Immature natural killer cell (primary cell): ENCODE data around the gene DGKH. TPM values are rescaled to one million over a fixed set of nuclear protein-coding genes. Genes with fewer than 3 reads are reported as not detected.

ENCODE experiments used
- DNase-seq, 3 donors: peaks; one replicate each; pipeline ENCODE4 v3.0.0; 2022; ENCODE audit warnings: mixed read lengths in 1 of 3
- H3K27ac Mint-ChIP-seq, 6 donors: one replicate each; pipeline ENCODE4 v1.8.0; 2020; ENCODE audit warnings: mixed read lengths in 6 of 6, mild to moderate bottlenecking in 5 of 6, inconsistent platforms in 4 of 6, moderate library complexity in 3 of 6
- H3K27me3 Mint-ChIP-seq, 3 donors: one replicate each; pipeline ENCODE4 v1.8.0; 2020 to 2021; ENCODE audit warnings: low read depth in 3 of 3, mild to moderate bottlenecking in 3 of 3, mixed read lengths in 3 of 3, moderate library complexity in 3 of 3, inconsistent platforms in 1 of 3
- H3K36me3 Mint-ChIP-seq, 3 donors: one replicate each; pipeline ENCODE4 v1.8.0; 2020; ENCODE audit warnings: mixed read lengths in 3 of 3, inconsistent platforms in 2 of 3, mild to moderate bottlenecking in 2 of 3
- H3K4me1 Mint-ChIP-seq, 2 donors: one replicate each; pipeline ENCODE4 v1.8.0; 2020; ENCODE audit warnings: inconsistent platforms in 2 of 2, mild to moderate bottlenecking in 2 of 2, mixed read lengths in 2 of 2, moderate library complexity in 1 of 2
- H3K4me3 Mint-ChIP-seq, 5 donors: one replicate each; pipeline ENCODE4 v1.8.0; 2020; ENCODE audit warnings: mild to moderate bottlenecking in 5 of 5, mixed read lengths in 5 of 5, inconsistent platforms in 3 of 5, moderate library complexity in 3 of 5
- H3K9me3 Mint-ChIP-seq, 6 donors: one replicate each; pipeline ENCODE4 v1.8.0; 2020; ENCODE audit warnings: mild to moderate bottlenecking in 6 of 6, mixed read lengths in 6 of 6, inconsistent platforms in 4 of 6, moderate library complexity in 3 of 6
- polyA plus RNA-seq, 3 donors: library from polyadenylated mRNA; unstranded; fragments of 300-500 nt; fragmentation: Illumina TruSeq; gene quantifications; one replicate each; pipeline ENCODE4 v1.2.3, GENCODE V29; 2021

DGKH gene
- polyA plus RNA-seq, 3 donors from 2014 or later, result 0.03 to 1.1 TPM; not detected in 1

DNA sequence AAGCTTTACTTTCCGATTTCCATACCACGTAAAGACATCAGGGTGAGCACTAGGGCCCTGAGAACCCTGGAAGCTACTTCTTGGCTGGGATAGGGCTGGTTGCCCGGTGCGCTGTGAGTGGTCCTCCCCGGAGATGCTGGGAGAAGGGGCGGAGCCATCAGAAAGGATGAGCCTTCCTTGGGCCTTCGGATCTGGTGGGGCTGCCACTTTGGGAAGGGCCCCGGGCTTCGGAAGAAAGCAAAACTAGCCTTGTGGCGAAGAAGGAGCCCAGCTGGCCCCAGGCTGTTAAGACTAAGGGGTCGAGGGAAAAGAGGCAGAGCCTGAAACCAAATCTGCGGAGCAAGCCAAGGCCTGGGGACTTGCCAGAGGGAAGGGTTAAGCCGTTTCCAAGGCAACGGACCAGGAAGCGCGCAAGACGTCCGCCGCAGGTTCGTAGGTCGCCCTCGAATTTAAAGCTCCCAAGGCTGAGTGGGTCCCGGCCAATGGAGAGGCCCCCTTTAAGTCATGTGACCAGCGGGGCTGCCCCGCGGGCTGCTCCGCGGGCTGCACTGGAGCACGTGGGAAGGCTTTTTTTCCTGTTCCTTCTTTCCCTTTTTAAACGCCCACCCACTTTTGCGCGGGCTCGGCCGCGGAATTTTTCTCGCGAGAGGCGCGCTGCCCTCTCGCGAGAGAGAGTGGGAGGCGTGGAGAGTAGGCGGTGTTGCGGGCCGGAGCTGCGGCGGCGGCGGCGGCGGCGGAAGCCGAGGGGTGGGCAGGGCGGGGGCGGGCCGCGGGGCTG, 223.1 kb downstream of the DGKH start:
- H3K4me1 Mint-ChIP-seq, result peaks cover 43 to 58% of the 10 kb centered on the region in 2 donors
- no peaks in the 10 kb centered on the region for H3K9me3 Mint-ChIP-seq
- no peaks in the 10 kb centered on the region for H3K36me3 Mint-ChIP-seq
- H3K27ac Mint-ChIP-seq, result peak overlapping the region; percentile 93 to 97 (median 96)
- peaks cover 10 to 19% (median 11%) of the 10 kb centered on the region in 3 donors for H3K27me3 Mint-ChIP-seq
- H3K4me3 Mint-ChIP-seq, result peak overlapping the region; percentile 93 to 98 (median 97)
- DNase-seq, result peak; percentile 95 to 96 (median 95)

DNA sequence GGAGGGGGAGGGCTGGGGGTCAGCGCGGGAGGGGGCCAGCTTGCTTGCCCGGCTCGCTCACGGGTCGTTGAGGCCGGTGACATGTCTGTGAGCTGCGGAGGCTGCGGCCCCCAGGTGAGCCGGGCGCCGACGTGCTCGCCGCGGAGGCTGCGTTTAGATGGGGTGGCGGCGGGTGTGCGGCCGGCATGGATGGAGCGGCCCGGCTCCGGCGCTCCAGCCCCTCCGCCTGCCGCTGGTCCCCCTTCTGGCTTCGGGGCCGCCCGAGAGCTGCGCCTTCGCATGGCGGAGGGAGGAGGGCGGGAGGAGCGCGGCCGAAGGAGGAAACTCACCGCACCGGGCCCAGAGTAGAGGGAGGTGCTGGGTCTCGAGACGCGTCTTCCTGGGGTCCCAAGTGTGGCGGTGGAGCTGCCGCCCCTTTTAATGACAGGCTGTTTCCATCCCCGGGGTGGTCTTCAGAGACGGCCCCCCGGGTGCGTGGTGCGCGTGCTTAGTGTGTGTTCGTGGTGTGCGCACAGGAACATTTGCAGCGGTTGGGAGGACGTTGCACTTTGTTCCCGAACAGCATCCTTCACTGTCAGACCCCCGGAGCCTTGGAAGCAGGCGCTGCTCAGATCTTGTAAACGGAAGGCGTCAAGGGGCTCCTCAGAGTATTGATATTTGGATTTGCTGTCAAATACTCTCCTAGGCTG, 223.8 kb downstream of the DGKH start, which contains the start of gene AKAP11:
TSS of gene AKAP11 (plus strand) at position 38 of the 689 bp plus-strand sequence. CDS start 14,197 bp downstream, outside the sequence.
- Mint-ChIP-seq H3K4me1 (peaks cover 44 to 62% of the 10 kb centered on the region in 2 donors), H3K4me3 (peak within 1 kb of the TSS; percentile 93 to 98 (median 97)), H3K9me3 (no peaks in the 10 kb centered on the region), H3K36me3 (no peaks in the 10 kb centered on the region), H3K27me3 (peaks cover 10 to 18% (median 11%) of the 10 kb centered on the region in 3 donors), H3K27ac (peak within 1 kb of the TSS; percentile 93 to 97 (median 96))
- peak in 2 of 3 donors; percentile 63 for DNase-seq

DNA sequence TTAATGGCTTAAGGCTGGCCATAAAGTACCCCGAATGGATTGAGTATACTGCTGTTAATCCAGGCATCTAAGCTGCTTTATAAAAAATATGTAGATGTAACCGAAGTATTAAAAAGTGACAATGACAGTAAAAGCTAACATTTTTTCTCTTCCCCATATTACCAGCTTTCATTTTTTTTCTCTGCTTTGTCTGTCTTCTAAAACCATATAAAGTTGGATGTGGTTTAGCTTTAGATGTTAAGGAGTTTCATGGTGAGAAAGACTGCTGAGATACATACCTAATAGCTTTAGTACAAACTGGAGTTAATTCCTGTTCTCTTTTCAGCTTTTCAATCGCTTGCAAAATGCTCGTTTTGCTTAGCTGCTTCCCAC, 224.3 kb downstream of the DGKH start:
- H3K9me3 Mint-ChIP-seq, result no peaks in the 10 kb centered on the region
- peak overlapping the region; percentile 91 to 97 (median 96) for H3K27ac Mint-ChIP-seq
- H3K36me3 Mint-ChIP-seq, result no peaks in the 10 kb centered on the region
- H3K4me3 Mint-ChIP-seq, result peak overlapping the region; percentile 84 to 98 (median 97)
- peaks cover 10 to 15% (median 11%) of the 10 kb centered on the region in 3 donors for H3K27me3 Mint-ChIP-seq
- peaks cover 47 to 62% of the 10 kb centered on the region in 2 donors for H3K4me1 Mint-ChIP-seq
- DNase-seq, result no peak

DNA sequence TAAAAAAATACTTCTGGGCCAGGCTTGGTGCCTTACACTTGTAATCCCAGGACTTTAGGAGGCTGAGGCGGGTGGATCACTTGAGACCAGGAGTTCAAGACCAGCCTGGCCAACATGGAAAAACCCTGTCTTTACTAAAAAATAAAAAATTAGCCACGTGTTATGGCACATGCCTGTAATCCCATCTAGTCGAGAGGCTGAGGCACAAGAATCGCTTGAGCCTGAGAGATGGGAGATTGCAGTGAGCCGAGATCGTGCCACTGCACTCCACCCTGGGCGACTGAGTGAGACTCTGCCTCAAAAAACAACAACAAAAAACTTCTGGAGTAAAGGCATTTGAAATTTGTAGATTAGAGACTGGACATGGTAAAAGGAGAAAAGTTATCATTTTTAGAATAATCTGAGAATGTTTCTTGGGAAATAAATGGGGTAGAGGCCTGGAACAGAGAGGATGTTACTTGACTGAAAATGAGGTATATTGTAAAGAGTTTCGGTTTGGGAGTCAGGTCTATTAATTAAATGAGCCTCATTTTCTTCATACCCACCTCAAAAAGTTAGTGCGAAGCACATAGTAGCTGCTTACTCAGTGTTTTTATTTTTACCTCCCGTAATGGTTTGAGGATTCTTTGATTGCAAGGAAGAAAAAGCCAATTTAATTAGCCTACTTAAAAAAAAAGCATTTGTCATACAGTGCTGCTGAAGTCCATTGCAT, 226.1 kb downstream of the DGKH start:
- H3K36me3 Mint-ChIP-seq, result no peaks in the 10 kb centered on the region
- H3K27ac Mint-ChIP-seq, result peak overlapping the region in 4 of 6 donors; percentile 14 to 53 (median 48)
- no peaks in the 10 kb centered on the region for H3K9me3 Mint-ChIP-seq
- H3K27me3 Mint-ChIP-seq, result peaks cover 8 to 13% (median 11%) of the 10 kb centered on the region in 3 donors
- peaks cover 49 to 62% of the 10 kb centered on the region in 2 donors for H3K4me1 Mint-ChIP-seq
- no peak overlapping the region for H3K4me3 Mint-ChIP-seq
- DNase-seq, result no peak

DNA sequence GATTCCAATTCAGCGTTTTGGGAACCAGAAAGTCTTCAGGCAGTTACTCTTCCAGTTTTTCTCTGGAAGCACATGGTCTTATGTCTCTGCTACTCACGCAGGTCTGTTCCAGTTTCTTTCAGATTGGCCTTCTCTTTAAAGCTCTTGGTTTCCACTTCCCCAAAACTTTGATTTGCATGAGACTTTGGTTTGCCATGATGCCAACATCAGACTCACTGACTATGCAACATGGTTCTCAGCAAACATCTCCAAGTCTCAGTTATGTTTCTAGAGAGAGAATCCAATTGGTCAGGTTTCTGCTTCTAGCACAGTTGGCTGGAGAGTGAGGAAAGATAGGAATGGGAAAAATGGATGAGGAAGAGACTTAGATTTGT, 226.6 kb downstream of the DGKH start:
- Mint-ChIP-seq H3K27ac (peak overlapping the region in 5 of 6 donors; percentile 9 to 62 (median 47)), H3K4me1 (peaks cover 49 to 61% of the 10 kb centered on the region in 2 donors), H3K4me3 (no peak overlapping the region), H3K36me3 (no peaks in the 10 kb centered on the region), H3K27me3 (peaks cover 8 to 13% (median 11%) of the 10 kb centered on the region in 3 donors), H3K9me3 (no peaks in the 10 kb centered on the region)
- DNase-seq, result no peak

DNA sequence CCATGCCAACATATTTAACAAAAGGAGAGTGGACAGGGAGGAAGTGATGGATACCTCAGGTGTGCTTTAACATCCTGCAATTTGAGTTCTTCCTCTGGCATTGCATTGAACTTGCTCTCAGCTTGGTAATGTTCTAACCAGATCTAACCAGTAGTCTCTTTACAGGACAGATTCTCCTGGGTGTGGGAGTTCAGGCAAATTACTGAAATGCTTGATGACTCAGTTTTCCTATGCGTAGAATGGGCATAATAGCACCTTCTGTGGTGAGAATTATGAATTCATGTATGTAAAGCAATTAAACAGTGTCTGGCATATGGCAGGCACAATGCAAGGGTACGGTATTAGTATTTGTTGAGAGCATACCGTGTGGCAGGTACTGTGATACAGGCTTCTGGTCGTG, 227.1 kb downstream of the DGKH start:
- Mint-ChIP-seq H3K4me1 (peaks cover 45 to 57% of the 10 kb centered on the region in 2 donors), H3K9me3 (no peaks in the 10 kb centered on the region), H3K27ac (peak overlapping the region in 2 of 6 donors; percentile 58 to 62), H3K4me3 (no peak overlapping the region), H3K27me3 (peaks cover 8 to 13% (median 11%) of the 10 kb centered on the region in 3 donors), H3K36me3 (no peaks in the 10 kb centered on the region)
- no peak for DNase-seq

DNA sequence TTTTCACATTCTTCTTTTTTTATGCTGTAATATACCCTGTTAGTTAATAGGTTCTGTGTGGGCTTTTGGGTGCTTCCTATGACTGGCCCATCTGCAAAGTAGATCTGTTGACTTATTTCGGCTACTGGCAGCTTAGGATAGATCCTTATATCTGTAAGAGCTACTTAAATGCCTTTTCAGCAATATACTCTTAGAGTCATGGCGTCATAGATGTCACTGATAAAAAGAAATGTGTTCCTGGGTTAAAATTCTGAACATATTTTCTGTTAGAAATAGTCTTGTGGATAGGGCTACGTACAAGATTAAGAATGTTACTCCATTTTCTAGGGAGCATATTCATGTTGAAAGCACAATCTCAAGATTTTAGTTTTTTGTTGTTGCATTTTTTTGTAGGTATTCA, 228.2 kb downstream of the DGKH start:
- DNase-seq, result no peak
- Mint-ChIP-seq H3K4me1 (peaks cover 34 to 46% of the 10 kb centered on the region in 2 donors), H3K27me3 (peaks cover 3 to 8% (median 6%) of the 10 kb centered on the region in 3 donors), H3K36me3 (no peaks in the 10 kb centered on the region), H3K27ac (no peak overlapping the region), H3K4me3 (no peak overlapping the region), H3K9me3 (no peaks in the 10 kb centered on the region)

DNA sequence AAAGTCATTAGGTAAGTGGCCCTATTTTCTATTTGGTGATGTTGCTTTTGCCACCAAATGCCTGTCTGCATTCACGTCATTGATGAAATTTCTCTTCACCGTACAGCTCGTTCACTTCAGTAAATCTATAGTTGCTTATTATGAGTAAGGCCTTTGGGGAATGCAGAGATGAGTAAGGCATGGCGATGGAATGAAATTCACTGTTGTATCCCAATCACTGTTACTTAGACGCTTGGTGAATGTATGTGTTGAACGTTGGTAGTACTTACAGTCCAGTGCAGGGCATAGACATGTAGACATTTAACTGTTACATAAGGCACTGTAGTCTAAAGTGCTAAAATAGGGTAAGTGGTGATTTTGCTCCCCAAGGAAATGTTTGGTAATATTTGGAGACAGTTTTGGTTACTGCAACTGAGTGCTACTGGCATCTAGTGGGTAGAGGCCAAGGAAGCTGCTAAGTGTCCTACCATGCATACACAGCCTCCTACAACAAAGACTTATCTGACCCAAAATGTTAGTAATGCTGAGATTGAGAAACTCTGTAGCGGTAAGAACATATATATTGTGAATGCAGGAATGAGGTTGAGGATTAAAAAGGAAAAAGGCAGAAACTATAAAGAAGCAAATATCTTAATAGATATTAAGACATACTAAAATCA, 229.3 kb downstream of the DGKH start:
- Mint-ChIP-seq H3K9me3 (no peaks in the 10 kb centered on the region), H3K4me1 (peaks cover 33 to 47% of the 10 kb centered on the region in 2 donors), H3K36me3 (no peaks in the 10 kb centered on the region), H3K27me3 (peaks cover 0 to under 1% (median 0%) of the 10 kb centered on the region in 3 donors), H3K4me3 (no peak overlapping the region), H3K27ac (peak overlapping the region in 4 of 6 donors; percentile 3 to 67 (median 18))
- DNase-seq, result no peak

DNA sequence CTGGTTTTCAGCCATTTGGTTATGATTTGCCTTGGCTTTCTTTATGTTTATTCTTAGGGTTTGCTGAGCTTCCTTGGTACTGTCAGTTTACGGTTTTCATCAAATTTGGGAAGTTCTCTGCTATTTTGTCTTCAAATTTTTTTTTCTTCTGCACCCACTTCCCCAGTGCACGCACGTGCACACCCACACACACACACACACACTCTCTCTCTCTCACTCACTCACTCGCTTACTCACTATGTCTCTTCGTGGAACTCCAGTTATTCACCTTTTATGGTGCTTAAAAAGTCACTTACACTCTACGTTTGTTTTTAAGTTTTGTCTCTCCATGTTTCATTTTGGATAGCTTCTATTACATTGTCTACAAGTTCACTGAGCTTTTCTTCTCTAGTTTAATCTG, 230.6 kb downstream of the DGKH start:
- Mint-ChIP-seq H3K27ac (no peak overlapping the region), H3K27me3 (no peaks in the 10 kb centered on the region), H3K4me1 (peaks cover 25 to 45% of the 10 kb centered on the region in 2 donors), H3K4me3 (no peak overlapping the region), H3K36me3 (peaks cover 0 to 2% (median 0%) of the 10 kb centered on the region in 3 donors), H3K9me3 (no peaks in the 10 kb centered on the region)
- no peak for DNase-seq

DNA sequence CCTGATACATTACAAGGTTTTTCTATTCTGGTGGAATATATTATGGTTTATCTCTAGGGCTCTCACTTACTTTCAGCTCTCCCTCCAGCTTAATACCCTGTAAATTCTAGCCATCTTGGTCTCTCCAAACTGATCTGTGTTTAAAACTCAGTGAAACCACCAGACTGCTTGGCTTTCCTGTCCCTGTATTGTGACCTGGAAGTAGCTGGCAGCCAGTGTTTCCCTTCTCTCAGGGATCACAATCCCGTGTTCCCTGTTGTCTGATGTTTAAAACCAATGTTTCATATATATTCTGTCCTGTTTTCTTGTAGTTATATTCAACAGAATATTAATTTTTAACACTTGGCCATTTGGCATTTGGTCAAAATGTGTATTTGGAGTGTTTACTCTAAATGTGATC, 231.5 kb downstream of the DGKH start:
- no peak overlapping the region for H3K4me3 Mint-ChIP-seq
- no peak overlapping the region for H3K27ac Mint-ChIP-seq
- no peaks in the 10 kb centered on the region for H3K27me3 Mint-ChIP-seq
- H3K36me3 Mint-ChIP-seq, result peaks cover 0 to 2% (median 0%) of the 10 kb centered on the region in 3 donors
- DNase-seq, result no peak
- peaks cover 19 to 40% of the 10 kb centered on the region in 2 donors for H3K4me1 Mint-ChIP-seq
- H3K9me3 Mint-ChIP-seq, result no peaks in the 10 kb centered on the region

DNA sequence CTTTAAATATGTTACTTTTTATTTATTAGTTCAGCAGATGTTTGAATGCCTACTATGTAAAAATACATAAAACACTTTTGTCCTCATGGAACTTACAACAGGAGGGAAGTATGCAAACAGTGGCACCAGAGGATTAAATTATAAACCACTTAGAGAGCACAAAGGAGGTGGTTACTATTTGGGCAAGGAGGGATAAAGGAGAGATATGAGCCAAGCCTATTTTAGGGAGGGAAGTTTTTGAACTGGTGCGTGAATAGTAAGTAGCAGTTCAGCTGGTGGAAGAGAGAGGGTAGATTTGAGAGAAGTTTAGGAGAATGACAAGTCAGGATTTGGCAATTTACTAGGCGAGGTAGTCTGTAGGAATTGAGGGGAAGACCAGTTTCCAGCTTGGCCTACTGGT, 232.1 kb downstream of the DGKH start:
- DNase-seq, result no peak
- peaks cover 0 to 4% (median under 1%) of the 10 kb centered on the region in 3 donors for H3K36me3 Mint-ChIP-seq
- no peaks in the 10 kb centered on the region for H3K27me3 Mint-ChIP-seq
- peaks cover 16 to 35% of the 10 kb centered on the region in 2 donors for H3K4me1 Mint-ChIP-seq
- H3K27ac Mint-ChIP-seq, result no peak overlapping the region
- H3K9me3 Mint-ChIP-seq, result no peaks in the 10 kb centered on the region
- no peak overlapping the region for H3K4me3 Mint-ChIP-seq

DNA sequence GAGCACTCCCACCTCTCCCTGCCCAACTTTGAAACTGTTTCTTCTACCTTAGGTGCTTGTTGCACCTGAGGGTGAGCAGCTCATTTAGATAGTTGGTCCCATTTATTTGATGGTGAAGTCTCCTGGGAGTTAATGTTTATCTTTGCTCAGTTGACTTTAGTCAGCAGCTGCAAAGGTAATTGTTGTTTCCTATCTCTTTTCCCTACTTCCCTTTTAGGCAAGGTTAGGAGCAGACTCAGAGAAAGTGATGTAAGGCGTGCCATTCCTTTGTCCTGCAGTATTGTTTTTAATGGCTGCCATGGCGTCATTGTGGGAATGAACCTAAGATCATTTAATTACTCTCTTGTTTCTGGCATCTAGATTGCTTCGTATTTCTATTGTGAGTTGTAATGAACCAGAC, 235.1 kb downstream of the DGKH start:
- H3K4me1 Mint-ChIP-seq, result peaks cover 4 to 27% of the 10 kb centered on the region in 2 donors

DNA sequence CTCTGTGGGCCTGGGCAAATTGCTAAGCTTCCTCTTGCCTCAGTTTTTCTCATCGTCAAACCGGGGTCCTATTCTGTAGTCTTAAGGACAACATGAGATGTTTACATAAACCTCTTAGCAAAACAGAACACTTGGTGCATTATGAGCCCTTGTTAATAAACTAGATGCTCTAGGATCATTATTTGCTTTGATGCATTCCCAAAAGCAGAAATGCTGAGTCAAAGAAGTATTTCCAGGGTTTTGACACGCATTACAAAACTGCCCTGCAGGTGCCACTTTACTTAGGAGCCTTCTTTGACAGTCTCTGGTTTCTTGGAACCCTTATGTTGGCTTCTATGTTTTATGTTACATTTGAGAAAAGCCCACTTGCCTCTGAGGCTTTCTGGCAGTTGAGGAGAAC, 235.6 kb downstream of the DGKH start:
- no peak overlapping the region for H3K27ac Mint-ChIP-seq
- no peak for DNase-seq
- peaks cover 4 to 27% of the 10 kb centered on the region in 2 donors for H3K4me1 Mint-ChIP-seq
- H3K9me3 Mint-ChIP-seq, result no peaks in the 10 kb centered on the region
- peaks cover 11 to 24% (median 21%) of the 10 kb centered on the region in 3 donors for H3K36me3 Mint-ChIP-seq
- no peaks in the 10 kb centered on the region for H3K27me3 Mint-ChIP-seq
- no peak overlapping the region for H3K4me3 Mint-ChIP-seq

More for the DNA sequence above, 235.1 kb downstream of the DGKH start:
- H3K9me3 Mint-ChIP-seq, result no peaks in the 10 kb centered on the region
- peaks cover 9 to 22% (median 17%) of the 10 kb centered on the region in 3 donors for H3K36me3 Mint-ChIP-seq
- no peak for DNase-seq
- no peak overlapping the region for H3K27ac Mint-ChIP-seq
- H3K4me3 Mint-ChIP-seq, result no peak overlapping the region
- no peaks in the 10 kb centered on the region for H3K27me3 Mint-ChIP-seq
